Measurements from ENCODE around the gene GPC1.
A peak's percentile ranks its signal among the peaks of the same experiment; 100 is the strongest.

Gene GPC1

GRCh38 chr2:240412975-240413812, 22.3 kb upstream of the GPC1 start:
- DNase-seq, result no peak

GRCh38 chr2:240413813-240414429, 21.5 kb upstream of the GPC1 start:
- no peak for DNase-seq

- no peak for DNase-seq
These were observed 18.6 kb upstream of the GPC1 start for GRCh38 chr2:240416821-240417220.

- no peak for DNase-seq
These were observed 17.2 kb upstream of the GPC1 start for GRCh38 chr2:240418311-240418710.

GRCh38 chr2:240419271-240419670, 16.2 kb upstream of the GPC1 start:
- no peak for DNase-seq

GRCh38 chr2:240419723-240420122, 15.7 kb upstream of the GPC1 start:
- no peak for DNase-seq

- DNase-seq, result no peak
These were observed 15.0 kb upstream of the GPC1 start for GRCh38 chr2:240420206-240421104.

- DNase-seq, result no peak
These were observed 14.1 kb upstream of the GPC1 start for GRCh38 chr2:240421381-240421780.

- DNase-seq, result no peak
These were observed 12.7 kb upstream of the GPC1 start for GRCh38 chr2:240422658-240423329.

GRCh38 chr2:240423788-240424191, 11.7 kb upstream of the GPC1 start:
- no peak for DNase-seq

- DNase-seq, result no peak
These were observed 10.9 kb upstream of the GPC1 start for GRCh38 chr2:240424341-240425235.

GRCh38 chr2:240425236-240425615, 10.2 kb upstream of the GPC1 start:
- DNase-seq, result no peak

GRCh38 chr2:240425697-240426096, 9.8 kb upstream of the GPC1 start:
- no peak for DNase-seq

- DNase-seq, result peak; percentile 59
These were observed 8.4 kb upstream of the GPC1 start for GRCh38 chr2:240426845-240427721.

GRCh38 chr2:240427729-240428128, 7.7 kb upstream of the GPC1 start:
- peak; percentile 73 for DNase-seq

- no peak for DNase-seq
These were observed 7.2 kb upstream of the GPC1 start for GRCh38 chr2:240428245-240428644.

GRCh38 chr2:240429341-240429871, 6.1 kb upstream of the GPC1 start:
- DNase-seq, result peak; percentile 87

- DNase-seq, result peak; percentile 80
These were observed 5.5 kb upstream of the GPC1 start for GRCh38 chr2:240429872-240430491.

- DNase-seq, result no peak
These were observed 4.9 kb upstream of the GPC1 start for GRCh38 chr2:240430595-240430994.

- DNase-seq, result peak; percentile 43
These were observed 4.2 kb upstream of the GPC1 start for GRCh38 chr2:240431271-240431660.
